ENCODE measurements around the gene TXNRD1. TPM values are rescaled to one million over a fixed set of nuclear protein-coding genes. Genes with fewer than 3 reads are reported as not detected.
"Not testable (repeated sequence)": the region's sequence is repeated elsewhere in the genome, so short reads cannot be mapped to it uniquely, and the experiment has no call there.

The TXNRD1 gene
- total RNA-seq, 1 experiment from 2014 or later = 1,733 TPM

DNA sequence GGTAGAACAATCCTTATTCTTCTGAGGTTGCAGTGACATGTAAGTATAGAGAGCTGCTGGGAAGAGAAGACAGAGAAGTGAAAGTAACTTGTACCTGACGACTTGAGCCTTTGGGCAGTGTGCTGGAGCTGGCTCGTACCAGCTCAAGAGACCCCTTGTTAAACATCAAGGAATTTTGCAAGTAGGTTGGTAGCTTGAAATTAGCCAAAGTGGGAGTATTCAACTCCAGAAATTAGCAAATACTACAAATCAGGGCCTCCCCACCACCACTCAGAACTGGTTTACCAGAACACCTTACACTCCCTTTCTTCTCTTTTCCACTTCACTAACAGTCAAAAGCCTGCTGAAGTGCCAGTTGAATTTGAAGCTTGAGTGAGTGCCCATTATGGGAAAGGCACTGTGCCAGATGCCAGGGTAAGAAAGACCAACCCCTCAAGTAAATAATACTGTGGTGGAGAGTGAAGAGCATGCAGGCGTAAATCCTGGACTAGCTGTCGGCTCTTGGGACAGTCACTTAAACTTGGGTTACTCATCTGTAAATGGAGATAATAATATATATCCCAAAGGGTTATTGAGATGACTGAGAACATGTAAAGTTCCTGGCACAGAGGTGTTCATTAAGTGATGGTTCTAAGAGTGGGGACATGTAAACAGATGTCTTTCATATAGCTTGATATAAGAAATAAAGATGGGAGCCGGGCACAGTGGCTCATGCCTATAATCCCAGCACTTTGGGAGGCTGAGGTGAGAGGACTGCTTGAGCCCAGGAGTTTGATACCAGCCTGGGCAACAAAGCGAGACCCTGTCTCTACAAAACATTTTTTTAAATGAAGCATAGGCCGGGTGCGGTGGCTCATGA lies 60.9 kb downstream of the TXNRD1 start:
- DNase-seq (ENCODE audit: extremely low read depth, low read depth) = no peak

DNA sequence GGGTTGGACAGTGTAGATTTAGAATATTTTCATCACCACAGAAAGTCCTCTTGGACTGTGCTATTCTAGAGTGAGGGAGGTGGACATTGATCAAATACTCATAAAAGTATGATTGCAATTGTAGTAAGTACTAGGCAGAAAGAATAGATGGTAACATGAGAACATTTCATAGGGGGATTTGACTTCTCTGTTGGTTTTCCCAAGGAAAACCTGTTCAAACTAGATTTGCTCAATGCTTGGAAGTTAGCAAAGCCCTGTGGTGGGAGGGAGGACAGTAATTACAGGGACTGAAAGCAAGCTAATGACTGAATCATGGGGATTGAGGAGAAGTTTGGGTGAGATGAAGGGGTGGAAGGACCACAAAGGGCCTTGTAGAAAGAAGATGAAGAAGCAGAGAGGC lies 63.6 kb downstream of the TXNRD1 start:
- DNase-seq (ENCODE audit: extremely low read depth, low read depth) = no peak

DNA sequence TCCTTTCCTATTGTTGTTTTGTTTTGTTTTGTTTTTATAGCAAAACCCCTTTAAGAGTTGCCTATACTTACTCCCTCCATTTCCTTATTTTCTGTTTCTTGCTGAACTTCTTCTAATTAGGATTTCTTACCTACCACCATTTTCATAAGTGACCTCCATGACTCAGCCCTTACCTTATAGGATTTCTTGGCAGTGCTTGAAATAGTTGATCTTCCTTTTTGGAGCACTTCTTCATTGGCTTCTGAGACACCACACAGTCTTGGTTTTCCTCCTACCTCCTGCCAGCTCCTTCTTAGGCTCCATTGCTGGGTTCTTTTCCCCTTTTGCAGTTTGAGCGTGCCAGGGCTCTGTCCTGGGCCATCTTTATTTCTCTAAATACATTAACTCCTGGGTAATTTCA lies 64.5 kb downstream of the TXNRD1 start:
- no peak for DNase-seq (ENCODE audit: extremely low read depth, low read depth)

DNA sequence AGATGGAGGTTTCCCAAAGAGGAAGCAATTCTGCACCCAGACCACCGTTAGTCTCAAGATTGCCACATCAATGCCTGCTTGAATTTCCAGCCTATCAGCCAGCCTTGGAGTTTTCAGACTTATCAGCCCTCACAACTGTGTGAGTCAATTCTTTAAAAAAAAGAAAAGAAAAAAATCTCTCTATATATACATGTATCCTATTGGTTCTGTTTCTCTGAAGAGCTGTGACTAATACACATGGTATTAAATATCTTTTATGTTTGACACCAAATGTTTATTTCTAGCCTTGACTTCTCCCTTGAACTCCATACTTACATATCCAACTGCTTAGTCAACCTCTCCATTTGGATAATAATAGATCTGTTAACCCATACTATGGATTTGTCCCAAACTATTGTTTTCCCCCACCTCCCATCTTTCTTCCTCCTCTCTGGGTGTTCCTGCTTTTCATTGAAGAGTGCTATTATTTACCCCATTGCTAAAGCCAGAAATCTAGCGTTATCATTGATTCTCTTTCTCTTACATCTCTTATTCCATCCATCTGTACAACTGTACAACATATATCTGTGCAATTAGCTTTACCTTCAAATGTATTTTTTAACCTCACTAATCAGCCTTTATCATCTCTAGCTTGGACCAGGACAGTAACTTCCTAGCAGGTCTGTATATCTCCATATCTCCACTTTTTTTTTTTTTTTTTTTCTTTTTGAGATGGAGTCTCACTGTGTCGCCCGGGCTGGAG lies 65.3 kb downstream of the TXNRD1 start:
- no peak for DNase-seq (ENCODE audit: extremely low read depth, low read depth)

DNA sequence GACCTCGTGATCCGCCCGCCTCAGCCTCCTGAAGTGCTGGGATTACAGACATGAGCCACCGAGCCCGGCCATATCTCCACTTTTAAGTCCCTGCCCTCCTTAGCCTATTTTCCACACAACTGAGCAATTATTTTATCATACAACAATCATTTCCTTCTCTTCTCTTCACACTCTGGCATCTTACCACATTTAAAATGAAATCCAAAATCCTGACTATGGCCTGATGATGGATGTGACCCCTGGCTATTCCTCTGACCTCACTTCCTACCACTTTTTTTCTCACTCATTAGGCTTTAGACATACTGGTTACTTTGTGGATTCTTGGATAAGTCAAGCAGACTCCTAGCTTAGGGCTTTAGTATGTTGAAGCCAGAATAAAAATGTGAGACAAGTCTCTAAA lies 66.1 kb downstream of the TXNRD1 start:
- no peak for DNase-seq (ENCODE audit: extremely low read depth, low read depth)

DNA sequence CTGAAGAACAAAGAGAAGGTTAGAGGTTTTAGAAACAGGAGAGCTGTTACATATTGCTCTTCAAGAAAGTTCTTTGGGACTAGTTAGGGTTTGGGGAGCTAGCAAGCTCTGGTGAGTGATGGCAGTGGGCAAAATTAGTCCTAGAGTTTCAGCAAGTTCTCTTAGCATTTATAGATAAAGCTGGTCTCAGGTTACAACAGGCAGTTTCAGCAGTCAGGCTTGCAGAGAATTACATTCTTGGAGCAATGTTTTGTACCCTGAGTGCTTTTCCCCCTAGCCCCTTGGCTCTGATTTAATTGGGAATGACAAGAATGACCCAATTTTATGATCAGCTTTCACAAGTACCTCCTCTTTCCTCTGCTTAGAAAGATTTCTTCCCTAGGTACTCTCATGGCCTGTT lies 66.5 kb downstream of the TXNRD1 start:
- DNase-seq (ENCODE audit: extremely low read depth, low read depth) = no peak

DNA sequence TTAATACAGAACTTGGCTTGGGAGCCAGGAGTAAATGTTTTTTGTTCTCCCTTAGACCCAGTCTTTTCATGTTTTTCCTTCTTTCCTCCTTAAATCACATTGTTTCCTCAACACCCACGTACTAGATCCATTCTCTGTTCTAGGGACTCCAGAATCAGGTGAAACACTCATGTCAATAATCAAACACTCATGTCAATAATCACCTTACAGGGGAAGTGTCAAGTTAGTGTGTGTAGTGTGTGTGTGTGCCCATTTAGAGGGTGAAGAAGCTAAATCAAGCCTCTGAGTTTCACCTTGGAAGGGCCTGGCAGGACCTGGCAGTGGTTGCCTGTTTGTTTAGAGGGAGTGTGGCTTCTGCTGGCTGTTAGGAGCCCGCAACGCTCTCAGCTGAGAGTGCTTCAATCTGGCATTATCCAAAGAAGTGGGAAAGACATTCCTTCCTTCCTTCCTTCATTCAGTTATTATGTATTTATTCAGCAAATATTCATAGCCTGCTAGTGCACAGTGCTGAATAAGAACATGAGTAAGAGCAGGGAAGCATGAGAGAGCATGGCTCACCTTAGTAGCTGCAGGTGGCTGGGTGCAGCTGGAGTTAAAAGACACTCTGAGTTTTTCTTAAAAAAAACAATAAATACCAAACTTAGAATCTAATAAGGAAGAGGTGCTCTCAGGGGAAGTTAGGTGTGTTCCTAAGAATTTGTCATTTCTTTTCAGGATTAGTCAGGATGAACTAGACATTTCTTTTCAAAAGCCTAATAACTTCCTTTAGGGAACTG lies 70.3 kb downstream of the TXNRD1 start:
- no peak for DNase-seq (ENCODE audit: extremely low read depth, low read depth)

DNA sequence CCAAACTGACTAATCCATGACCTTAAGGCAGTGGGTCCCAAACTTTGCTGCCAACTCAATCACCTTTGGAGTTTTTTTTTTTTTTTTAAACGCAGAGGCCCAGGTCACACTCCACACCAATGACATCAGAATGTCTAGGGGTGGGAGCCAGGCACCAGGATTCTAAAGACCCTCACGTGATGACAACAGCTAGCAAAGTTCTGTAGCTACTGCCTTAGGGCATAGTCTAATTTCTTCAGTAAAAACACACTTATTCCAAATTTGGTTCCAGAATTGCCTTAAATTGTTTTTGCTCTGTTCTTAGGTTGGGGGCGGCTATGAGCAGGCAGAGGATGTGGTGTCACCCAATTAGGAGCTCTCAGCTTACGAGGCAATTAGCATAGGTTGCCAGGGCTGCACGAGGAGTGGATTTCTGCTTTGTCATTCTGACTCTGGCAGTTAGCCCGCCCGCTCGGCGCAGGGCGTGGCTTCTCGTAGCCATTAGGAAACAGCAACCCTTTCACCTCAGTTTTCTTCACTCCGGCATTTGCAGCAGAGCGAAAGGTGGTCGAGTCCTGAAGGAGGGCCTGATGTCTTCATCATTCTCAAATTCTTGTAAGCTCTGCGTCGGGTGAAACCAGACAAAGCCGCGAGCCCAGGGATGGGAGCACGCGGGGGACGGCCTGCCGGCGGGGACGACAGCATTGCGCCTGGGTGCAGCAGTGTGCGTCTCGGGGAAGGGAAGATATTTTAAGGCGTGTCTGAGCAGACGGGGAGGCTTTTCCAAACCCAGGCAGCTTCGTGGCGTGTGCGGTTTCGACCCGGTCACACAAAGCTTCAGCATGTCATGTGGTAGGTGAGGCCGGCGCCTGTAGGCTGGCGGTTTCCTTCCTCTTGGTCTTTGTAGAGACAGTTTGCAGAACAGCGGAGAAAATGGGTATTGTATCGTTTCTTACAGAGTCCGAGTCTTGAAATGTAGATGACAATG lies 71.2 kb downstream of the TXNRD1 start:
- peak; percentile 98 for DNase-seq (ENCODE audit: extremely low read depth, low read depth)

DNA sequence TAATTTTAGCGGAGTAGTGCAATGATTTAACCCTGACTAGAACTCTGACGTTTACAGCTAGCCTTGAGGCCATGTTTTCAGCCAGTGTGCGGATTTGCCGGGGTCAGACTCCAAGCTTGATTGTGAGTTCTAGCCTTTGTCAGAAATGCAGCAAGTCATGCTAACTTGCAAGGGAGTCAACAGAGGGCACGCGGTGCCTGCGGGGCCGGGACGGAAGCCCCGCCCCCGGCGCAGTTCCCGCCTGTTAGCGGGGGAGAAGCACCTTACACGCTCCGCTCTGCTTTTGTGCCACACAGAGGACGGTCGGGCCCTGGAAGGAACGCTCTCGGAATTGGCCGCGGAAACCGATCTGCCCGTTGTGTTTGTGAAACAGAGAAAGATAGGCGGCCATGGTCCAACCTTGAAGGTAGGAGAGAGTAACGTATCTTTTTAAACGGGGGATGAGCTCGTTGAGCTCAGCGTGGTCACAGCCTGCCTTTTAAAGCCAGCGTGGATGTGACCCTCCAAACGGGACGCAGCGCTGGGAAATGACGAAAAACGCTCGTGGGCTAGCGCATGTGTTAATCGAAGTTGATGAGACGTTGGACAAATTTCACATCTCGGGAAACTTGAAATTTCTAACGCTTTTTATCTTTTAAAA lies 73.2 kb downstream of the TXNRD1 start:
- peak; percentile 88 for DNase-seq (ENCODE audit: extremely low read depth, low read depth)

DNA sequence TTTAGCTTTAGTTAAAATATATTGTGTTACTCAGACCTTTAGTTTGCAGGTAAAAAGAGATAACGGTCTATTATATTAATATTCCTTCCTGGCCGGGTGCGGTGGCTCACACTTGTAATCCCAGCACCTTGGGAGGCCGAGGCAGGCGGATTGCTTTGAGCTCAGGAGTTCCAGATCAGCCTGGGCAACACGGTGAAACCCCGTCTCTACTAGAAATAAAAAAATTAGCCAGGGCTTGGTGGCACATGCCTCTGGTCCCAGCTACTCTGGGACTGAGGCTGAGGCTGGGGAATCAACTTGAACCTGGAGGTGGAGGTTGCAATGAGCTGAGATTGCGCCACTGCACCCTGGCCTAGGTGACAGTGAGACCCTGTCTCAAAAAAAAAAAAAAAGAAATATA lies 74.7 kb downstream of the TXNRD1 start:
- DNase-seq (ENCODE audit: extremely low read depth, low read depth) = no peak

DNA sequence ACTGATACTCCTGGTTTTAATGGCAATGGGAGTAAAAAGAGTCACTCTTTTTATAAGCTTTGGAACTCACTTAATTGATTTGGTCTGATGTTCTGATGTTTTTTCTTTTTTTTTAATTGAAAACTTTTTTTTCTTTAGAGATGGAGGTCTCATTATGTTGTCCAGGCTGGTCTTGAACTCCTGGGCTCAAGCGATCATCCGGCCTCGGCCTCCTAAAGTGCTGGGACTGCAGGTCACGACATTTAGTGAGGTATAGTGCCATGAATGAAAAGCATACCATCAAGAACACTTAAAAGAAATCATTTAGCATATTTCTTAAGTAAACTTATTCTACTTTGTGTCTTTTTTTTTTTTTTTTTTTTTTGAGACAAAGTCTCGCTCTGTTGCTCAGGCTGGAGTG lies 75.3 kb downstream of the TXNRD1 start:
- no peak for DNase-seq (ENCODE audit: extremely low read depth, low read depth)

DNA sequence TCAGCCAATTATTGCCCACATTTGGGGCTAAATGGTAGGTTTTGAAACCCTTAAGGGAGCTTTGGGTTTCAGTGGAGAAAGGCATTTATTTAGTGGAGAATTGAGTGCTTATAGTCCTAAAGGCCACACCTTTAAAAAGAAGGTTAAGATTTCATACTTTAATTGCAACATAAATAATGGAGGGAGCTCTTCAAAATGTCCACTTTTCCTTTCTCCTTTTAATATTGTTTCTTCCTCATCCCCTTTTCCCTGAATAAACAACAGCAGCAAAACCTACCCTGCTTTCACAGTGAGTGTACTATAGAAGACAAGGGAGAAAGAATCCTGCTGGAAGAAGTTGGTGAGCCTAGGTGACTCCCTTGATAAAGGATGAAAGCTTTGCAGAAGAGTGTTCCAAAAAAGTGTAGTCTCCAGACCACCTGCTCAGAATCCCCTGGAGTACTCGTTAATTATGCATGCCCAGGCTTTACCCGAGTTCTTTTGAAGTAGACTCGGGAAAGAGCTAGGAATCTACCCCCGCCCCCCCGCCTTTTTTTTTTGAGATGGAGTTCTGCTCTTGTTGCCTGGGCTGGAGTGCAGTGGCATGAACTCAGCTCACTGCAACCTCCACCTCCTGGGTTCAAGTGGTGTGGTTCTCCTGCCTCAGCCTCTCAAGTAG lies 76.4 kb downstream of the TXNRD1 start:
- no peak for DNase-seq (ENCODE audit: extremely low read depth, low read depth)

DNA sequence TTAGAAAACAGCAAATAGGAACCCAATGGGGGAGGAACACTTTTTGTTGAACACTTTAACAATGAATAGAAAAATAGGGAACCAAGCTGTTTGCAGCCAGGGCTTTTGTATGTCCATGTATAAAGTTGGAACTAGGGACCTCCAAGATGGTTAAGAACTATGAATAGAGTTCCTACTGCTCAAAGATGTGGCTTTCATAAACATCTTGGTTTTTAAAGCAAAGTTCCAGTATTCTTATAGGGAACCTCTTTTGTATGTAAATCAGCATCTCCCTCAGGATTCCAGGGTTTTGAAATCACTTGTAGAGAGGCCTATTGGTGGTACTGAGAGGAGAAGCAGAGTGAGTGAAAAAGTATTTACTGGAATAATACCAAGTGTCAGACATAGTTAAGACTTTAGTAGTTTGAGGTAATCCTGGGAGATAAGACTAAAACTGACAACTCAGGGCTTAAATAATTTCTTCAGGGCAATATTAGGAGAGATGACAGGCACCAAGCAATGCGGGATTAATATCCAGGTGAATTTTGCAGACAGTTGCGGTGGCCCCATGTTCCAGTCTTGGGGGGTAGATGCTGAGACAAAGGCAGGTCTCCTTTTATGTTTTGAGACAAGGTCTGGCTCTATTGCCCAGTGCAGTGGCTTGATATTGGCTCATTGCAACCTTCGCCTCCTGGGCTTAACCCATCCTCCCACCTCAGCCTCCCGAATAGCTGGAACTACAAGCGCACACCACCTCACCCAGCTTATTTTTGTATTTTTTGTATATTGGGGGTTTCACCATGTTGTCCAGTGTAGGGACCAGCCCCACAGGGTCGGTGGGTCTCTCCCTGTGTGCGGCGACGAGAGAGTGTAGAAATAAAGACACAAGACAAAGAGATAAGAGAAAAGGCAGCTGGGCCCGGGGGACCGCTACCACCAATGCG lies 77.6 kb downstream of the TXNRD1 start:
- no peak for DNase-seq (ENCODE audit: extremely low read depth, low read depth)

DNA sequence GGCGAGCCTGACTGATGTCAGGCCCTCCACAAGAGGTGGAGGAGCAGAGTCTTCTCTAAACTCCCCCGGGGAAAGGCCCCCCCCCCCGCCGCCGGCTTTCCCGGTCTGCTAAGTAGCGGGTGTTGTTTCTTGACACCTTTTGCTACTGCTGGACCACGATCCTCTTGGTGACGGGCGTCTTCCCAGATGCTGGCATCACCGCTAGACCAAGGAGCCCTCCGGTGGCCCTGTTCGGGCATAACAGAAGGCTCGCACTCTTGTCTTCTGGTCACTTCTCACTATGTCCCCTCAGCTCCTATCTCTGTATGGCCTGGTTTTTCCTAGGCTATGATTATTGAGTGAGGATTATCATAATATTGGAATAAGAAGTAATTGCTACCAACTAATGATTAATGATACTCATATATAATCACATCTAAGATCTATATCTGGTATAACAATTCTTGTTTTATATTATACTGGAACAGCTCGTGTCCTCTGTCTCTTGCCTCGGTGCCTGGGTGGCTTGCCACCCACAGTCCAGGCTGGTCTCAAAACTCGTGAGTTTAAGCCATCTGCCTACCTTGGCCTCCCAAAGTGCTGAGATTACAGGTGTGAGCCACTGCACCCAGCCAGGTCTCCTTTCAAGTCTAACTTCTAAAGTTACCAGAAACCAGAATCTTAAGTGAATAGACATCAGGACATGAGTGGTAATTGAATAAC lies 78.7 kb downstream of the TXNRD1 start:
- not testable (repeated sequence) for DNase-seq (ENCODE audit: extremely low read depth, low read depth)

DNA sequence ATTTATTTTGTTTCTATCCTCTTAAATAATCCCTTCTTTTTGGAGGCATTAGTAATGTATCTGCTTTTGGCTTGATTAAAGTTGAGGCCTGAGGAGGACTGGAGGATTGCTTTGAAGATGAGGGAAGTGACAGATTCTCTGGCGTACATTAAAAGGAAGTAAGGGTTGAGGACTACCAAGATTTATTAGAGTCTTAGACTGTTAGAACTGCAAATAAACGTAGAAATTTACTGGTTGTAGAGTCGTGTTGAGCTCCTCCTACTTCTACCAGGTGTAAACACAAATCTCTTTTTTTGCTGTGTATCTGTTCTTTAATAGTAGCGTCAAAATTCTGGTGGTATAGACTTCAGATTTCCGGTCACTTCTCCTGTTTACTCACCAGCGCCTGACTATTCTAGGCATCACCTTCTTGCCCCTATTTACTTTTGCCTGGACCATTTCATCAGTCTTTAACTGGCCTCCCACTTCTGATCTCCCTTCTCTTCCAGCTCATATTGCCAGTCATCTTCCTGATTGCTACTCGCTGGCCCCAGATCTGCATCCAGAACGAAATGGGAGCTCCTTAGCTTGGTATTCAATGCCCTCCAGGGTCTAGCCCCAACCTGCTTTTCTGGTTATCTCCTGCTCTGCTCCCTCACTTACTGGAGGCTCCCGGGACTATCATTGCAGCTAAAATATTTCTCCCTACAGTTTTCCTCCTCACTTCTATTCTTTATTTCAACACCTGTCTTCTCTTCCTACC lies 79.5 kb downstream of the TXNRD1 start:
- DNase-seq (ENCODE audit: extremely low read depth, low read depth) = no peak

DNA sequence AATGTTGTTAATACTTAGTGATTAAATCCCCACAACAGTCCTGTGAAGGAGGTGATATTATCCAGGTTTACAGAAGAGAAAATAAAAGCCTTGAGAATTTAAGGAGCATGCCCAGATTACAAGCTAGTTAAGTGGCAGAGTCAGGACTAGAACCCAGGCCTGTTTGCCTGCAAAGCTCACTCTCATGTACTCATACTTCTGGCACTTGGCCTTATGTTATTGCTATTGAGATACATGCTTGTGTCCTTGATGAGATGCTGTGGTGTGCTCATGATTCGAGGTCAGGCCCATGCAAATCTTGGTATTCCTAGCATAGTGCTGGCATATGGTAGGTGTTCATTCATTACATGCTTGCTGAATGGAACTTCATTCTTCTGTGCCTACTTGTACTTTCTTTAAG lies 80.4 kb downstream of the TXNRD1 start:
- DNase-seq (ENCODE audit: extremely low read depth, low read depth) = no peak

DNA sequence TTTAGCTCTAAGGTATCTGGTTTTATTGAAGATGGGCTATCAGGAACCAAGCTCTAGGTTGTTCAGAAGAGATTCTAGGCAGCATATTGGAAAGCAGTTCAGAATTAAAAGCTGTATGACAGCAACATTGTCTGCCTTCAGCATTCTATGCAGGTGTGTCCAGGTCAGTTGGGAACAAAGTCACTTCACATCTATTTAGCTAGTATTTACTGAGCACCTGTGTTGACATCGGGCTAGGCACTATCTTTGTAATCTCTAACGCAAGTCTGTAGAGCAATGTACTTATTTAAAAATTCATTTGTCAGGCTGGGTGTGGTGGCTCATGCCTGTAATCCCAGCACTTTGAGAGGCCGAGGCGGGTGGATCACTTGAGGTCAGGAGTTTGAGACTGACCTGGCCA lies 81.1 kb downstream of the TXNRD1 start:
- DNase-seq (ENCODE audit: extremely low read depth, low read depth) = no peak
